HepG2 (cell line): ENCODE data around the gene CRYBA2. TPM values are rescaled to one million over a fixed set of nuclear protein-coding genes. Genes with fewer than 3 reads are reported as not detected.

ENCODE experiments used
- ATAC-seq: fragments of 200-7000 bp; cut with Tn5 transposase; 3 replicates; pipeline ENCODE4 v1.9.1; 2020; ENCODE audit warnings: mild to moderate bottlenecking, moderate library complexity
- BruUV-seq: library from RNA; stranded (reverse); fragments of 400-500 nt; replicated peaks from 2 replicates; lab custom pipeline; 2021; lab: Mats Ljungman, UMichigan
- CTCF ChIA-PET: fragments of 300-600 bp; formaldehyde crosslinking; extraction: SDS; loops from one replicate; lab custom pipeline; 2021; ENCODE audit warnings: low total read pairs, inconsistent platforms, low intra/inter-chr PET ratio; lab: Yijun Ruan, JAX
- POLR2A ChIA-PET: fragments of 350-600 bp; sonication (Branson Sonifier 250); formaldehyde crosslinking; loops from one replicate; lab custom pipeline; 2020; ENCODE audit warnings: antibody characterized with exemption, inconsistent platforms; lab: Yijun Ruan, JAX
- DNase-seq: peaks from one replicate; pipeline ENCODE4 v3.0.0-alpha.2; 2015; ENCODE audit warnings: low spot score
- FAIRE-seq: peaks from 3 replicates; lab custom pipeline; 2011; peaks lifted over from hg19 to GRCh38; lab: Jason Lieb, UNC
- H2AFZ ChIP-seq: one replicate; pipeline ENCODE4 v1.6.1; 2011; ENCODE audit warnings: low read length, inconsistent platforms
- H3K27ac ChIP-seq: fragments of 300-600 bp; 3 replicates; pipeline ENCODE4 v1.8.0; 2011; ENCODE audit warnings: mixed run types, mild to moderate bottlenecking, mixed read lengths, low read length, inconsistent platforms; ENCODE audit not compliant: insufficient read depth; ENCODE audit errors: extremely low read length
- H3K27me3 ChIP-seq, 2 experiments: fragments of 200-600 bp in 1 of 2; 2 replicates in 1 of 2; 3 replicates in 1 of 2; pipeline versions ENCODE4 v1.6.0 to v1.8.0; 2011; ENCODE audit warnings: low read length in 2 of 2, mild to moderate bottlenecking in 2 of 2, moderate library complexity in 2 of 2, inconsistent platforms in 1 of 2; ENCODE audit not compliant: insufficient read depth in 2 of 2, control insufficient read depth in 1 of 2
- H3K36me3 ChIP-seq, 2 experiments: fragments of 200-600 bp in 1 of 2; replicated peaks in 1 of 2; 2 replicates in 1 of 2; 3 replicates in 1 of 2; pipeline versions ENCODE4 v1.5.1 to v1.8.0; 2011; ENCODE audit warnings: low read length in 2 of 2, inconsistent platforms in 1 of 2; ENCODE audit not compliant: insufficient read depth in 2 of 2, control insufficient read depth in 1 of 2
- H3K4me1 ChIP-seq: 2 replicates; pipeline ENCODE4 v1.5.1; 2012; ENCODE audit warnings: low read length, inconsistent platforms; ENCODE audit not compliant: insufficient read depth
- H3K4me2 ChIP-seq: 2 replicates; pipeline ENCODE4 v1.6.0; 2011; ENCODE audit warnings: low read depth, low read length, inconsistent platforms
- H3K4me3 ChIP-seq, 3 experiments: fragments of 200-600 bp in 1 of 3; sonication (generic), shearing (Covaris generic) in 1 of 3; replicated peaks in 1 of 3; 2 replicates each; pipeline ENCODE4 v1.5.1; 2011 to 2016; ENCODE audit warnings: low read length in 3 of 3, inconsistent platforms in 2 of 3, low read depth in 2 of 3, mild to moderate bottlenecking in 2 of 3, control low read depth in 1 of 3, mixed read lengths in 1 of 3; ENCODE audit not compliant: insufficient read depth in 1 of 3
- H3K79me2 ChIP-seq: one replicate; pipeline ENCODE4 v1.6.1; 2011; ENCODE audit warnings: low read length, inconsistent platforms; ENCODE audit not compliant: insufficient read depth
- H3K9ac ChIP-seq: 2 replicates; pipeline ENCODE4 v1.6.0; 2011; ENCODE audit warnings: mild to moderate bottlenecking, low read depth, low read length, inconsistent platforms; ENCODE audit not compliant: insufficient read depth
- H3K9me3 ChIP-seq: 2 replicates; pipeline ENCODE4 v1.5.1; 2012; ENCODE audit warnings: mild to moderate bottlenecking, low read length
- H4K20me1 ChIP-seq: 2 replicates; pipeline ENCODE4 v1.6.0; 2011; ENCODE audit warnings: inconsistent platforms, mild to moderate bottlenecking, low read length, moderate library complexity; ENCODE audit not compliant: insufficient read depth
- DNMT3B ChIP-seq: conservative IDR thresholded peaks from 2 replicates; pipeline ENCODE4 v1.6.1; 2016; ENCODE audit warnings: missing biosample characterization, control low read depth
- GABPA ChIP-seq, 2 experiments: IDR thresholded peaks; 2 replicates each; pipeline ENCODE4 v1.6.1; 2011 to 2016; ENCODE audit warnings: low read depth in 2 of 2, low read length in 1 of 2, missing biosample characterization in 1 of 2, missing genetic modification characterization in 1 of 2
- MED13 ChIP-seq: sonication (generic); formaldehyde crosslinking; IDR thresholded peaks from 2 replicates; pipeline ENCODE4 v1.5.0; 2020; ENCODE audit warnings: missing genetic modification reagents
- ZNF235 ChIP-seq: sonication (generic); formaldehyde crosslinking; IDR thresholded peaks from 2 replicates; pipeline ENCODE4 v1.8.1; 2023; ENCODE audit warnings: mild to moderate bottlenecking, missing genetic modification reagents, borderline replicate concordance
- ZNF34 ChIP-seq: sonication (generic); formaldehyde crosslinking; IDR thresholded peaks from 2 replicates; pipeline ENCODE4 v1.4.0; 2020; ENCODE audit warnings: mild to moderate bottlenecking, missing genetic modification reagents, borderline replicate concordance
- ZNF776 ChIP-seq: sonication (generic); formaldehyde crosslinking; IDR thresholded peaks from 2 replicates; pipeline ENCODE4 v1.4.0; 2020; ENCODE audit warnings: mild to moderate bottlenecking, missing genetic modification reagents
- WGBS: methylation state at CpG from one replicate; pipeline ENCODE4 v1.1.6; 2017; ENCODE audit warnings: low lambda C conversion rate; 5-methylcytosine and 5-hydroxymethylcytosine counted together
- in situ Hi-C: cut with HindIII; loops from 2 replicates; pipeline ENCODE4 v1.10.0; 2017; ENCODE audit warnings: low pct_unique_long_range_greater_than_20kb; ENCODE audit not compliant: extremely low pct_ligation_motif_present
- intact Hi-C: fragments of 100-400 bp; cut with micrococcal nuclease; formaldehyde crosslinking; loops from one replicate; pipeline ENCODE4 v1.10.0; 2022; ENCODE audit not compliant: unreplicated experiment
- polyA plus RNA-seq, 8 experiments: library from polyadenylated mRNA; depleted of rRNA in 3 of 8; stranded (reverse) in 7 of 8; unstranded in 1 of 8; fragments of >200 nt; fragmentation: Illumina TruSeq in 4 of 8; extraction: Trizol in 4 of 8; gene quantifications; 2 replicates each; pipeline versions ENCODE4 v1.2.1 to v1.2.3, GENCODE V29; 2011 to 2016; ENCODE audit warnings: low read depth in 4 of 8, missing spikeins in 1 of 8, mixed read lengths in 1 of 8; ENCODE audit not compliant: insufficient read depth in 1 of 8
- total RNA-seq, 5 experiments: library from RNA; depleted of rRNA; stranded (reverse); fragments of >200 nt; fragmentation: Illumina TruSeq; extraction: Trizol; gene quantifications; 2 replicates each; pipeline ENCODE4 v1.2.3, GENCODE V29; 2016; ENCODE audit warnings: low read depth in 1 of 5
- TF ChIP-seq, protein P1 (sequence below): sonication (generic); formaldehyde crosslinking; IDR thresholded peaks from 2 replicates; pipeline ENCODE4 v1.8.1; 2023; ENCODE audit warnings: missing genetic modification reagents, mild to moderate bottlenecking, borderline replicate concordance

The CRYBA2 gene
- total and polyA plus RNA-seq, 2 of the 13 experiments (the other 11 are each of a cell fraction or from before 2014, with no cell fraction given) = not detected

DNA sequence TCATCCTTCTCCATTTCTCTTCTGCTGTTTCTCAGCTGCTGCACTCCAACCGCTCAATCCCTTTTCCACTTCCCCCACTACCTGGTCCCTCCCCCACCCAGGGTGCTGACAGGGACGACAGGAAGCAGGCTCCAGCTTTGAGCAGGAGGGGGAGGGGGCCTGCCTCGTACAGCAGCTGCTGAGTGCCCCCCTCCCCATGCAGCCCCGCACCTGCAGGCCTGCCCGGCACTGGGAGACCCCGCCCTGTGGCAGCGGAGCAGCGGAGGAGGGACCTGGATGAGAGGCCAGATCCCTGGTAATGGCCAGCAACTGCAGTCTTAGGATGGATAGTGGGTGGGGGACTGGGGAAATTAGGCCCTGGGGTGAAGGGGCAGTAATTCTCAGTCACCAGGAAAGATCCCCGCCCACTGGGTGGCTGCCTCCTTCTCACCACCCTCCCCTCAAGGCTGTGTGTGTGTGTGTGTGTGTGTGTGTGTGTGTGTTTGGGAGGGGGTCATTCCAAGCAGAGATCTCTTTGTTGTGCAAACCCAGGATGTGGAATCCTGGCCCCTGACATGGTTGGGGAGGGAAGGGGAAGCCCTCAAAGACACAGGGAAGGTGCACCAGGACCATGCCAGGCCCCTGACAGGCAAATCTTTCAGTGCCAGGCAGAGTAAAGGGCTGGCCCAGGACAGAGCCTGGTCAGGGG, 6.8 kb upstream of the CRYBA2 start:
- ATAC-seq (no peak), FAIRE-seq (no peak), DNase-seq (no peak)
- in situ Hi-C loops (no loop called here), intact Hi-C loops (no loop called here)
- no peak overlapping the region for H3K4me3 ChIP-seq
- no peak for TF ChIP-seq DNMT3B (CRISPR knock-in tag)
- peak; percentile 15; the same call in 1 of the 2 replicates for TF ChIP-seq GABPA (IDR thresholded peaks at IDR 0.05; ENCODE audit: low read depth, low read length)
- no peak for TF ChIP-seq GABPA (CRISPR knock-in tag; IDR thresholded peaks at IDR 0.05; ENCODE audit: low read depth)
- no peak for TF ChIP-seq ZNF34
- ChIA-PET POLR2A (no interaction called here), CTCF (no interaction called here)
- H3K27me3 ChIP-seq = peaks cover 43 to 94% of the 10 kb centered on the region in 2 experiments
- peaks cover 30% of the 10 kb centered on the region for H3K4me1 ChIP-seq
- H3K9me3 ChIP-seq = no peaks in the 10 kb centered on the region
- BruUV-seq = no TSS peak
- H3K4me2 ChIP-seq = no peak overlapping the region
- H3K27ac ChIP-seq = no peak overlapping the region
- no peaks in the 10 kb centered on the region for H3K36me3 ChIP-seq
- H2AFZ ChIP-seq = no peak overlapping the region
- H3K9ac ChIP-seq = no peak overlapping the region
- WGBS = 33% methylated on average over 9 of the region's 9 CpGs
- no peaks in the 10 kb centered on the region for H3K79me2 ChIP-seq
- H4K20me1 ChIP-seq = peaks cover 49% of the 10 kb centered on the region; the same call in 1 of the 2 replicates

DNA sequence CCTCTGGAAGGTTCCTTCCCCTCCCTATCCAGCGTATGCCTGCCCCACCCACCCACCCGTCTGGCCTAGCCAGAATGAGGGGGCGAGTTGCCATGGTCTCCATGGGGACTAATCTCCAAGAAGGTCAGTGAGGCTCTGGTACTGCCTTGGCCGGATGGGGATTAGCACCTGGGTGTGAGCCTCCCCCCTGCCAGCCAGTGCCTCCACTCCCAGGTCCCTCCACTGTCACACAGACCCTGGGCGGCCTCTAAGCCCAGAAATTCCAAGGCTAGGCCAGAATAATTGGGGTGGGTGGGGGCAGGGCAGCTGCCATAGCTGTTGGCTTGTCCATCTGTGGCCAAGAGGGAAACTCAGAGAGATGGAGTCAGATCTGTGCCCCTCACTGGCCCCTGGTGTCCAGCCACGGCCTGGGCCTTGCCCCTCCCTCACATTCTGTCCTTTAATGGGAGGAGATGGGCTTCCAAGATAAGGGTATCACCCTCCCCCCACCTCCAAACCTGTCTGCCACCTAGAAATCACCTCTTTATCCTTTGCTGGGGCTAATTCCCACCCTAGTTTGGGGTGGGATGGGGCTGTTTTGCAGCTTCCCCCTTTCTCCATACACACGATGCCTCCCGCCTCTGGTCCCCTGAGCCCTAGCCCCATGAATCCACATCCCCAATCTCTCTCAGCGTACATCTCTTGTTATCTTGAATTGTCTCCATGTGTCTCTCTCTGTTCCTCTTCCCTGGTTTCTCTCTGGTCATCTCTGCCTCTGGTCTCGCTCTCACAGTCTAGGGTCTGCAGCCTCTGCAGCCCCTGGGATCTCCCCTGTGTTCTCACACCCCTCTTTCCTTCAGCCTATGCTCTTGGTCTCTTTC, 6.0 kb upstream of the CRYBA2 start:
- no peak overlapping the region for H3K4me3 ChIP-seq
- H3K4me1 ChIP-seq = peaks cover 30% of the 10 kb centered on the region
- H3K79me2 ChIP-seq = no peaks in the 10 kb centered on the region
- WGBS = 24% methylated on average over 10 of the region's 10 CpGs
- TF ChIP-seq ZNF776 (no peak), ZNF235 (CRISPR knock-in tag) (no peak), MED13 (CRISPR knock-in tag) (no peak)
- TF ChIP-seq, protein P1, sequence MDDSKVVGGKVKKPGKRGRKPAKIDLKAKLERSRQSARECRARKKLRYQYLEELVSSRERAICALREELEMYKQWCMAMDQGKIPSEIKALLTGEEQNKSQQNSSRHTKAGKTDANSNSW (CRISPR knock-in tag) = no peak
- TF ChIP-seq, all 625 proteins: peak for 0
- Histone ChIP-seq H3K9ac (no peak overlapping the region), H4K20me1 (peaks cover 47% of the 10 kb centered on the region; the same call in 1 of the 2 replicates), H3K27ac (no peak overlapping the region), H3K9me3 (no peaks in the 10 kb centered on the region), H3K4me2 (no peak overlapping the region), H3K36me3 (no peaks in the 10 kb centered on the region), H2AFZ (no peak overlapping the region), H3K27me3 (peaks cover 46 to 95% of the 10 kb centered on the region in 2 experiments)
- in situ Hi-C loops (no loop called here), intact Hi-C loops (no loop called here)
- no TSS peak for BruUV-seq
- FAIRE-seq (no peak), DNase-seq (no peak), ATAC-seq (no peak)
- CTCF ChIA-PET = no interaction called here
- POLR2A ChIA-PET = no interaction called here
